DND-41 (cell line): Measurements from ENCODE around the gene ENPP1.

Experiments
- ATAC-seq: fragments of 200-7000 bp; cut with Tn5 transposase; 3 replicates; pipeline ENCODE4 v1.9.1; 2021; ENCODE audit warnings: low read depth; ENCODE audit not compliant: insufficient read depth
- DNase-seq: peaks from one replicate; pipeline ENCODE4 v3.0.0-alpha.2; 2020
- H2AFZ ChIP-seq: 2 replicates; pipeline ENCODE4 v1.6.0; 2012; ENCODE audit warnings: low read depth, low read length
- H3K27ac ChIP-seq: 2 replicates; pipeline ENCODE4 v1.5.1; 2012; ENCODE audit warnings: low read length, inconsistent platforms
- H3K27me3 ChIP-seq: fragments of 200-600 bp; sonication (generic); 2 replicates; pipeline ENCODE4 v1.6.0; 2012; ENCODE audit warnings: low read length, mild to moderate bottlenecking, inconsistent platforms; ENCODE audit not compliant: insufficient read depth, poor library complexity
- H3K36me3 ChIP-seq: 2 replicates; pipeline ENCODE4 v1.5.1; 2012; ENCODE audit warnings: low read length, inconsistent platforms; ENCODE audit not compliant: insufficient read depth
- H3K4me1 ChIP-seq: 2 replicates; pipeline ENCODE4 v1.5.1; 2012; ENCODE audit warnings: mild to moderate bottlenecking, low read length; ENCODE audit not compliant: insufficient read depth
- H3K4me2 ChIP-seq: 2 replicates; pipeline ENCODE4 v1.6.0; 2012; ENCODE audit warnings: mild to moderate bottlenecking, moderate library complexity, low read length, inconsistent platforms; ENCODE audit not compliant: insufficient read depth
- H3K4me3 ChIP-seq, 2 experiments: fragments of 200-600 bp in 1 of 2; shearing (Covaris generic) in 1 of 2; 2 replicates each; pipeline ENCODE4 v1.5.1; 2012 to 2016; ENCODE audit warnings: inconsistent platforms in 2 of 2, low read length in 2 of 2, mild to moderate bottlenecking in 2 of 2, low read depth in 1 of 2, moderate library complexity in 1 of 2
- H3K79me2 ChIP-seq: 2 replicates; pipeline ENCODE4 v1.6.0; 2012; ENCODE audit warnings: low read length, inconsistent platforms; ENCODE audit not compliant: insufficient read depth
- H3K9ac ChIP-seq: 2 replicates; pipeline ENCODE4 v1.6.0; 2012; ENCODE audit warnings: low read depth, mild to moderate bottlenecking, inconsistent platforms, low read length, moderate library complexity
- H3K9me3 ChIP-seq: 2 replicates; pipeline ENCODE4 v1.5.1; 2012; ENCODE audit warnings: low read length, moderate library complexity, mild to moderate bottlenecking, inconsistent platforms; ENCODE audit not compliant: insufficient read depth, severe bottlenecking
- H4K20me1 ChIP-seq: 2 replicates; pipeline ENCODE4 v1.6.0; 2012; ENCODE audit warnings: low read length; ENCODE audit not compliant: insufficient read depth
- CTCF ChIP-seq: IDR thresholded peaks from 2 replicates; pipeline ENCODE4 v1.5.1; 2012; ENCODE audit warnings: borderline replicate concordance, low read length, moderate library complexity, mild to moderate bottlenecking; ENCODE audit not compliant: poor library complexity, severe bottlenecking; ENCODE audit errors: extremely low read depth
- EZH2 ChIP-seq: IDR thresholded peaks from 3 replicates; pipeline ENCODE4 v1.6.1; 2012; ENCODE audit warnings: borderline replicate concordance, low read depth, mild to moderate bottlenecking, moderate library complexity, low read length, inconsistent platforms; ENCODE audit not compliant: severe bottlenecking

Gene ENPP1

GRCh38 chr6:131761762-131762067 is 46.1 kb upstream of the ENPP1 start:
- TF ChIP-seq EZH2 (no peak), CTCF (no peak)
- H3K9me3 ChIP-seq = no peaks in the 10 kb centered on the region
- no peak overlapping the region for H3K4me2 ChIP-seq

GRCh38 chr6:131762984-131763383 is 44.8 kb upstream of the ENPP1 start:
- no peak for TF ChIP-seq CTCF
- no peak for TF ChIP-seq EZH2
- peaks cover 5% of the 10 kb centered on the region for H3K27me3 ChIP-seq
- H3K79me2 ChIP-seq = no peaks in the 10 kb centered on the region
- H3K4me2 ChIP-seq = no peak overlapping the region
- no peaks in the 10 kb centered on the region for H3K9me3 ChIP-seq
- no peaks in the 10 kb centered on the region for H4K20me1 ChIP-seq
- no peak overlapping the region for H3K27ac ChIP-seq
- no peak overlapping the region for H2AFZ ChIP-seq
- ATAC-seq (no peak), DNase-seq (no peak)
- H3K9ac ChIP-seq = no peak overlapping the region
- no peaks in the 10 kb centered on the region for H3K4me1 ChIP-seq
- H3K36me3 ChIP-seq = no peaks in the 10 kb centered on the region
- H3K4me3 ChIP-seq = no peak overlapping the region

More at GRCh38 chr6:131761762-131762067, 46.1 kb upstream of the ENPP1 start:
- Histone ChIP-seq H3K36me3 (no peaks in the 10 kb centered on the region), H3K27me3 (peaks cover 5% of the 10 kb centered on the region), H3K4me3 (no peak overlapping the region), H3K79me2 (no peaks in the 10 kb centered on the region), H2AFZ (no peak overlapping the region), H4K20me1 (no peaks in the 10 kb centered on the region), H3K27ac (no peak overlapping the region), H3K9ac (no peak overlapping the region), H3K4me1 (no peaks in the 10 kb centered on the region)
- DNase-seq = no peak
- ATAC-seq = no peak

- Histone ChIP-seq H3K9ac (no peak overlapping the region), H3K4me2 (no peak overlapping the region), H3K79me2 (no peaks in the 10 kb centered on the region), H3K36me3 (no peaks in the 10 kb centered on the region), H3K27ac (no peak overlapping the region), H3K4me1 (no peaks in the 10 kb centered on the region), H4K20me1 (no peaks in the 10 kb centered on the region), H2AFZ (no peak overlapping the region), H3K9me3 (no peaks in the 10 kb centered on the region), H3K27me3 (peaks cover 5% of the 10 kb centered on the region), H3K4me3 (no peak overlapping the region)
- DNase-seq (no peak), ATAC-seq (no peak)
- no peak for TF ChIP-seq CTCF
- no peak for TF ChIP-seq EZH2
Measured at GRCh38 chr6:131763749-131764148, 44.1 kb upstream of the ENPP1 start.

GRCh38 chr6:131764350-131764749 is 43.5 kb upstream of the ENPP1 start:
- H2AFZ ChIP-seq = no peak overlapping the region
- H3K4me3 ChIP-seq = no peak overlapping the region
- ATAC-seq = no peak
- TF ChIP-seq CTCF = no peak
- no peak for TF ChIP-seq EZH2
- no peaks in the 10 kb centered on the region for H4K20me1 ChIP-seq
- H3K36me3 ChIP-seq = no peaks in the 10 kb centered on the region
- H3K4me1 ChIP-seq = no peaks in the 10 kb centered on the region
- peaks cover 5% of the 10 kb centered on the region for H3K27me3 ChIP-seq
- no peaks in the 10 kb centered on the region for H3K9me3 ChIP-seq
- no peak overlapping the region for H3K9ac ChIP-seq
- H3K4me2 ChIP-seq = no peak overlapping the region
- H3K79me2 ChIP-seq = no peaks in the 10 kb centered on the region
- no peak overlapping the region for H3K27ac ChIP-seq
- DNase-seq = no peak
